HG02623 (cell line): ENCODE measurements around the gene ZNF516.

ENCODE experiments used
- ATAC-seq: cut with Tn5 transposase; IDR thresholded peaks from one replicate; pipeline ENCODE4 v1.9.1; 2021; ENCODE audit warnings: moderate library complexity; ENCODE audit not compliant: unreplicated experiment

Gene ZNF516

GRCh38 chr18:76444446-76445105 lies 50.5 kb downstream of the ZNF516 start:
- ATAC-seq, result no peak

DNA sequence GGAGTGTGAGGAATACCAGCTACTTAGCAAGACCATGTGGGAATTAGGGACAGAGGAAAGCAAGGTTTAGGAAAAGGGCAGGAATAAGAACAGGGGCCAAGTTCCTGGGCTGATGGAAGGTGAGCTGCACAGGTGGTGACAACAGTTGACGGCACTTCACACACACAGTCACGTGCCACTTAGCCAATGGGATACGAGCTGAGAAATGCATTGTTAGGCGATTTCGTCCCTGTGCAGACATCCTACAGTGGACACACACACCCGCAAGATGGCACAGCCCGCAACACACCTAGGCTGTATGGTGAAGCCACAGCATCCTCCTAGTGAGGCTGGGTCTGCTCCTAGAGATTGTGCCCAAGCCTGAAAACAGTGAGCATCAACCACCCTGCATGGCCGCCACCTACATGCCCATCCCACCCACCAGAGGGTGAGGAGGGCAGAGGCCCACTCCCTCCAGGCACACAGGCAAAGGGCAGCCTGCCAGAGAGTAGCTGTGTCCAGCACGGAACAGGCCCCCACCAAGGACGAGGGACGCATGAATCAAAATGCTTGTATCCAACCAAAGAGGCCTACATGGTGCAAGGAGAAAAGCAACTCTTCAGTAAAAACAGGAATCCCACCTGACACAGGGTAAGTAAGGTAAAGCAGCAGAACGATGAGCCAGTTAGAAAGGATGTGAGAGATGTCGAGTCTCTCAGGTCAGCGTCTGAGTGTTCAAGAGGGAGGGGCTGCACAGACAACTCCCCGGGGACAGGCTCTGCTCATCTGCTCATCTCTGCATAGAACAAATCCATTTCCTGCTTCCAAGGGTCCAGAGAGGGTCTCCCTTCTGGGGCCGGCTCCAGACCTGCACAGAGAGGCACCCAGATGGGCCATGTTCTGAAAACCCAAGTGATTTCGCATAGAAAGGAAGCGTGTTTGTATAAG lies 51.3 kb downstream of the ZNF516 start:
- ATAC-seq, result no peak

DNA sequence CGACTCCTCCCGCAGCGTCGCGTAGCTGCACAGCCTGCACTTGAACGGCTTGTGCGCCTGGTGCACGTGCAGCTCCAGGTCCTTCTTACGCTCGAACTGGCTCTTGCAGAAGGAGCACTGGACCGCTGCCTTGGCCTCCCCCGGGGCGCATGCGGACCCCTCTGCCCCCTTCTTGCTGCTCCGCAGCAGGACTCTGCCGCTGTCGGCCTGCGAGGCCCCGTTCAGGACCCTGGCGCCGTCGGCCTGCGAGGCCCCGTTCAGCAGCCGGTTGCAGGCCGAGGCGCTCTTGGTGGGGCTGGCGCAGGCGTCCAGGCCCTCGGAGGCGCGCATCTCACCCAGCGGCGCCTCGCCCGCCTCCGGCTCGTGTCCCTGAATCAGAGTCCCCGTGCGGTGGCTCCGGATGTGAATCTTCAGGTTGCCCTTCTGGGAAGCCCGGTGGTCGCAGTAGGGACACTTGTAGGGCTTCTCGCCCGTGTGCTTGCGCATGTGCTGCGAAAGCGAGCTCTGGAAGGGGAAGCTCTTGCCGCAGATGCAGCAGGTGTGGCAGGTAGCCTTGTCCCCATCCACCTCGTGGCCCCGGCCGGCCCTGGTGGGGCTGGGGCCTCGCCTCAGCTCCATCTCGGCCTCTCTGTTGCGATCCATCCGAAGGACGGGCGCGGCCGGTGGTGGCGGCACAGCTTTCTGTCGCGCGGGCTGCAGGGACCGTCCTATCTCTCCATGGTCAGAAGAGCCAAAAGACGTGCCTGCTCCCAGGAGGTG lies 52.5 kb downstream of the ZNF516 start:
- no peak for ATAC-seq

DNA sequence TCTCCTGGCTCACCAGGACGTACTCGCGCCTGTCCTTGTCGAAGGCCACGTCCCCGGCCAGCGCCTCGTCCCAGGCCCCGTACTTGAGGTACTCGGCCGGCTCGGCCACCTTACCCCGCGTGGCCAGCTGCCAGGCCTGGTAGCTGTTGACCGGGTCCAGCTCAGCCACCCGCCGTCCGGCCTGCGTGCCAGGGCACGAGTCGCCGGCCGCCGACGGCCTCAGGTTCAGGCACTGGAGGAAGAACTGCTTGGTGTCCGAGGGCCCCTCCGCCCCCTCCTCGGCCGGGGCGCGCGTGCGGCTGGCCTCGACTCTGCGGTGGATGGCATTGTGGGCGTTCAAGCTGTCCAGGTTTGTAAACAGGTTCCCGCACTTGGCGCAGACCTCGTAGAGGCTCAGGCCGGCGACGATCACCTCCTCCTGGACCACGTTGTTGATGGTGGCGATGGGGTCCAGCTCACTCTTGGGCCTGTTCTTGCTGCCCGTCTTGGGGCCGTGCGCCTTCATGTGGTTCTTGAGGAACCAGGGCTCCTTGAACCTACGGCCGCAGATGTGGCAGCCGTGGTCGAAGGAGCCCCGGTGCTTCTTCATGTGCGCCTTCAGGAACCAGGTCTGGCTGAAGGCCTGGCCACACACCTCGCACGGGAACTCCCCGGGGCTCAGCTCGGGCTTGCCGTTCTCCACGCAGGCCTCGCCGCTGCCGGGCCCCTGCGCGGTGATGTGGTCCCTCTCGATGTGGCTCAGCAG lies 53.2 kb downstream of the ZNF516 start:
- no peak for ATAC-seq

GRCh38 chr18:76441002-76441667 lies 53.9 kb downstream of the ZNF516 start:
- ATAC-seq, result no peak

DNA sequence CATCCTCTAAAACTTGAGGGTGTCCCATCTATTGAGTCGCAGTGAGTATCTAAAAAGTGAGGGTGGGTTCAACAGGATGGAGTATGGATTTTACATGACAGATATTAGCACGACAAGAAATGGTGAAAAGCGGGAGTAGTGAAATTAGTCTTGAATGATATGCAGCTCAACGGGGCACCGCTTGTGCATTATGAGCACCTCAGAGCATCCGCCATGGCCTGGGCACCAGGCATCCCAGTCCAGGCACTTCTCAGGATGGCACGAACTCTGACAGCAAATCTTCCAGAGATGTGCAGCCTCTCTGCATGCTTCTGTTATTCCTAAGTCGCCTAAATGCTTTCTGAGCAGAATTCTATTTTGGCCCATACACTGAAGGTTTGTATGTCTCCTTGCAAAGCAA lies 57.1 kb downstream of the ZNF516 start:
- no peak for ATAC-seq

DNA sequence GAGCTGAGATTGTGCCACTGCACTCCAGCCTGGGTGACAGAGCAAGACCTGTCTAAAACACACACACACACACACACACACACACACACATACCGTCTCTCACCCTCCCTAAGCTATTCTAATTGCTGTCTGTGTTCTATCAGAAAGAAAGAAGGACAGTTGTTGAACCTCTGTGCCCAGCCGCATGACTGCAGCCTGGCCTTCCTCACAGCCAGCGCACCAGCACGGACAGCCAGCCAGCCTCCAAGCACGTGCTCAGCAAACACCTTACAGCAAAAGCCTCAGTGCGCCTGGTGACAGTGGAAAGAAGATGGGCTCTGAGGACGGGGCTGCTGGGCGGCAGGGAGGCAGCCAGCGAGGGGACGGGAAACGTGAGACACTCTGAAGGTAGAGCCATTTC lies 58.0 kb downstream of the ZNF516 start:
- no peak for ATAC-seq

GRCh38 chr18:76436342-76436741 lies 58.7 kb downstream of the ZNF516 start:
- no peak for ATAC-seq

- no peak for ATAC-seq
Measured at GRCh38 chr18:76435316-76435989, 59.6 kb downstream of the ZNF516 start.

DNA sequence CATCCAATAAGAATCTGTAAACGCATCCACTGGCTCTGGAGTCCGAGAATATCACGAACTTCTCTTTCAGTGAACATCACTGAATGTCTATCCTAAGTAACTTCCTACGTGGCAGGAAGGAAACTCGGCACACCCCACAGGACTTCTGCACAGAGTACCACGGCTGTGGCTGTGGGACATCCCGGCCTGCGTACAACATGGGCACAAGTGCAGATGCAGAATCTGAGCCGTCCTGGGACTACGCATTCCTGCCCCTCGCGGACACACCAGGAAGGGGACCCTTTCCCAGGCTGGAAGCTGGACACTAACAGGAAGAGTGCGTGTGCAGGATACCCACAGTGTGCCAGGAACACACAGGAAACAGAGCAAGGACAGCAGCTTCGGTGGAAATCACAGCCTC lies 60.6 kb downstream of the ZNF516 start:
- ATAC-seq, result no peak

- ATAC-seq, result no peak
Measured at GRCh38 chr18:76433788-76434187, 61.3 kb downstream of the ZNF516 start.

DNA sequence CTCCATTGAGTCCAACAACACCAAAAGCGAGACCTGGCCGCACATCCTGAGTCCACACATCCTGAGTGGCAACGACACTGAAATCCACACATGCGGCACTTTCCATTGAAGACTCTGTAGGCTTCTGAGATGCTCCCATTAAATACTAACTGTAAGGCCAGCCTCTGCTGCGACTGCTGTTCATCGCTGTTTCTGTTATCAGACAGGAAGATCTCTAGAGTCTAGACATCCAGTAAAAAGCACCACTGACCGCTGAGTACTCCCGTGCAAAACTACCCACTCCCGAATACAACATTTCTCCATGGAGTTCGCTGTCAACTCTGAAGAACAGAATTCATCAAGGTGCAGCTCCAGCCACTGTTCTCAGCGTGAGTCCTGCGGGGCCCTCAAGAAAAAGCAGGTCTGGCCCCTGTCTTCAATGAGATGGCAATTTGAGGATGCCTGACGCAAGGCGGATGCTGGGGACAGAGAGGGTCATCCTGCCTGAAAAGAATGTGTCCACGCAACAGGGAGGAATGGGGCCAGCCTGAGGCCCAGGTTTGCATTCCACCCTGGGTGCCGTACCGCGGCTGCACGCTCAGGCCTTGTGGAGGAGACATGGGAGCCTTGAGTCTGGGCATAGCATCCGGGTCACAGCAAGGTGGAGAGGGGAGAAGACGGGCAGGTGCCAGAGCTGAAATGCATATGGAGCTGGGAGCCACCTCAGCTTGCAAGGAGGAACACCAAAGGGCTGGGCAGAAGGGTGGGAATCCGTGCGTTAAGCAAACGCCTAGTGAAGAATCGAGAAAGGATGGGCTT lies 61.9 kb downstream of the ZNF516 start:
- ATAC-seq, result no peak

DNA sequence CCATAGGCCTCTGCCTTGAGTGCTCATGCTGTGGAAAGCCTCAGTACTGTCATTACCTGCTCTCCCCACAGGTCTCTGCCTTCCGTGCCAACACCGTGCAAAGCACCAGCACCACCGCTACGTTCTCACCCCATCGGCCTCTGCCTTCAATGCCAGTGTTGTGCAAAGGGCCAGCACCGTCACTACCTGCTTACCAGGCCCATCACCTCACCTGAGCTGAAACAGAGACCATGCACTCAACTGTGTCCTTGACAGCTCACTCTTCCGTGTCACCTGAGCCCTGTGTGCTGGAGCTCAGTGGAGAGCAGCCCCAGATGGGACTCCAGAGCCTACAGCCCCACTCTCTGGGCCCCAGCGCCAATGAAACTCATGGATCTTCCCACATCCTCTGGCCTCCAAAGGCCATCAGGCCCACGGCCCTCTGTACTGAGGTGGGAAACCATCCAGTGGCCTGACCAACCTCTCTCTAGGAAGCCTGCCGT lies 62.7 kb downstream of the ZNF516 start:
- ATAC-seq, result no peak

DNA sequence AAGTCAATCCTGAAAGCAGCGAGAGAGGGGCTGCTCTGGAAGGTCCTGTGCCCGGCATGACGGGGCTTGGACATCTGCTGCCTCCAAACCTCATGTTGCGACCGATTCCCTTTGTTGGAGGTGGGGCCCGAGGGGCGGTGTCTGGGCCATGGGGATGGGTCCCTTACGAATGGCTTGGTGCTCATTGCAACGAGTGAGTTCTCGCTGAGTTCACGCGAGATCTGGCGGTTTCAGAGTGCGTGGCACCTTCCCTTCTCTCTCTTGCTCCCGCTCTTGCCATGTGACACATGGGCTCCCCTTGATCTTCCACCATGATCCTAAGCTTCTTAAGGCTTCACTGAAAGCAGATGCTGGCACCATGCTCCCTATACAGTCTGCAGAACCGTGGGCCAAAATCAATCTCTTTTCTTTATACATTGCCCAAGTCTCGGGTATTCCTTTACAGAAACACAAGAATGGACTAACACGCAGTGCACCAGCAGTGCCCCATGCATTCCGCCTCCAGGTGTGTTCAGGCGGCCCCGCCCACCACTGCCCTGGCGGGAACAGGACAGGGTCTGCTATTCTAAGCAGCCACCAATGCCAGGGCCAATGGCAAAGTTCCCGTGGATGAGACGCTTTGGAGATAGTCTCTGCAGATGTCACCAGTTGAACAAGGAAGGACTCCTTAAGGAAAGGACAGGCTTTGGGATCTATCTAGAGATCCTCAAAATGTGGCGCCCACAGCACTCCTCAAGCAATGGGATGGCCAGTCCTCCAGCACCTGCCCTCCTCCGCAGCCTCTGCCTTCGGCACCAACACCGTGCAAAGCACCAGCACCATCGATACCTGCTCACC lies 63.4 kb downstream of the ZNF516 start:
- ATAC-seq, result no peak

- ATAC-seq, result no peak
Measured at GRCh38 chr18:76430636-76431035, 64.4 kb downstream of the ZNF516 start.

GRCh38 chr18:76429262-76430126 lies 65.5 kb downstream of the ZNF516 start:
- no peak for ATAC-seq
